Measurements from ENCODE around the gene MTCH1. TPM values are rescaled to one million over a fixed set of nuclear protein-coding genes. Genes with fewer than 3 reads are reported as not detected.

MTCH1 gene
- total and polyA plus RNA-seq, 10 of the 15 experiments (the other 5 are each of a cell fraction or from before 2014, with no cell fraction given): 7.2 to 128 (median 85.2) TPM

DNA sequence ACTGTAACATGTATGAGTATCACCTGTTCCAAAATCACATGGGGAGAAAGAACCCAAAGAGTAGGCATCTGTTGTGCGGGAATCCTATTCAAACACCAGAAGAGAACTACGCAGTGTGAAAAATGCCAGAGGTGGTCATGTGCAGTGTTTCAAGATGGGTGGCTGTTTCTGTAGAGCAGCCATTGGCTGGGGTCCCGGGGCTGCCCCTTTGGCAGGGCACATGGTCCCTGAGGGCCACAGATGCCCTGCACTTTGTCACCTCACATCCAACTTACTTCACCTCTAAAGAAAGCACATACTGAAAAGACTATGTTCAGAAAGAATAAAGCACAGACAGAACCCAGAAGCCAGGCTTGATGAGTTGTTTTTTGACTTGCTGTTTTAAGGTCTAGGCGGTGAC lies 12.3 kb downstream of the MTCH1 start (continued):
- no peak for TF ChIP-seq SMAD1 (IDR thresholded peaks at IDR 0.05; ENCODE audit: low read depth, partially characterized antibody)

DNA sequence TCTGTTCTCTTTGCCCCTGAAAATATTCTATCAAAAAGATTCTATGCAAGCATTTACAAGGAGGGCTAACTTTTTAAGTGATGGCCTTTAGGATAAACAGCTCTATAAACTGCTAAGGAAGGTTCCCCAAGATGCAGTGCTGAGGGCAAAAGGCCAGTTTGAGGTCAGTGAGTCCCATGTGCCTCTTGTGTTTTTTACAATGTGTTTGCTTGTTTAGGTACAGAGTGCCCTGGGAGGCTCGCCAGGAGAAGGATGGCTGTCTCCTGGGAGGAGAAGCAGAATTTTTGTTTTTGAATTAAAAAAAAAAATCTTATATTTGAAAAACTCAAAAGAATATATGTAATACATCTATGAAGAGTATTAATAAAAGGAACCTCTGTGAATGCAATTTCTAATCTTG lies 12.8 kb downstream of the MTCH1 start:
- no peak overlapping the region for H3K4me3 ChIP-seq
- H3K27me3 ChIP-seq (replicated peaks in 1 of 2; ENCODE audit: control insufficient read depth in 2 of 2, insufficient read depth in 2 of 2, low read length in 1 of 2): no peaks in the 10 kb centered on the region
- intact Hi-C loops (cut with micrococcal nuclease; ENCODE audit: unreplicated experiment): no loop called here
- H3K9ac ChIP-seq (ENCODE audit: control insufficient read depth, insufficient read depth, low read length): no peak overlapping the region
- no TSS peak for BruUV-seq (replicated peaks)
- POLR2A ChIA-PET: no interaction called here
- H2AFZ ChIP-seq (ENCODE audit: control insufficient read depth, low read depth, low read length): no peak overlapping the region
- no peak for TF ChIP-seq PML (IDR thresholded peaks at IDR 0.05; ENCODE audit: low read length)
- TF ChIP-seq, protein P1, sequence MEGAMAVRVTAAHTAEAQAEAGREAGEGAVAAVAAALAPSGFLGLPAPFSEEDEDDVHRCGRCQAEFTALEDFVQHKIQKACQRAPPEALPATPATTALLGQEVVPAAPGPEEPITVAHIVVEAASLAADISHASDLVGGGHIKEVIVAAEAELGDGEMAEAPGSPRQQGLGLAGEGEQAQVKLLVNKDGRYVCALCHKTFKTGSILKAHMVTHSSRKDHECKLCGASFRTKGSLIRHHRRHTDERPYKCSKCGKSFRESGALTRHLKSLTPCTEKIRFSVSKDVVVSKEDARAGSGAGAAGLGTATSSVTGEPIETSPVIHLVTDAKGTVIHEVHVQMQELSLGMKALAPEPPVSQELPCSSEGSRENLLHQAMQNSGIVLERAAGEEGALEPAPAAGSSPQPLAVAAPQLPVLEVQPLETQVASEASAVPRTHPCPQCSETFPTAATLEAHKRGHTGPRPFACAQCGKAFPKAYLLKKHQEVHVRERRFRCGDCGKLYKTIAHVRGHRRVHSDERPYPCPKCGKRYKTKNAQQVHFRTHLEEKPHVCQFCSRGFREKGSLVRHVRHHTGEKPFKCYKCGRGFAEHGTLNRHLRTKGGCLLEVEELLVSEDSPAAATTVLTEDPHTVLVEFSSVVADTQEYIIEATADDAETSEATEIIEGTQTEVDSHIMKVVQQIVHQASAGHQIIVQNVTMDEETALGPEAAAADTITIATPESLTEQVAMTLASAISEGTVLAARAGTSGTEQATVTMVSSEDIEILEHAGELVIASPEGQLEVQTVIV (IDR thresholded peaks at IDR 0.05; ENCODE audit: borderline replicate concordance, partially characterized antibody): no peak
- TF ChIP-seq POLR2AphosphoS5 (IDR thresholded peaks at IDR 0.05; ENCODE audit: low read length): no peak
- TF ChIP-seq EED (IDR thresholded peaks at IDR 0.05; ENCODE audit: low read depth): no peak
- no peak for TF ChIP-seq JUND (IDR thresholded peaks at IDR 0.05; ENCODE audit: low read depth, low read length)
- H3K4me1 ChIP-seq (ENCODE audit: control insufficient read depth, insufficient read depth, low read length): no peaks in the 10 kb centered on the region
- DNase-seq (ENCODE audit: low read depth, low spot score) (no peak), FAIRE-seq (no peak), ATAC-seq (no peak)
- H3K4me2 ChIP-seq (ENCODE audit: control insufficient read depth, insufficient read depth): no peak overlapping the region
- no peaks in the 10 kb centered on the region for H3K79me2 ChIP-seq (ENCODE audit: control insufficient read depth, insufficient read depth, low read length)
- CTCF ChIA-PET: interaction anchor here (1.8 kb wide), 1 partner anchor 45 kb away, joined by 4 read pairs; no protein-coding TSS in a partner anchor
- 100% methylated on average over 1 of the region's 1 CpG for WGBS (ENCODE audit: insufficient coverage, insufficient replicate concordance, low lambda C conversion rate, missing lambda C conversion rate)
- RAD21 ChIA-PET (ENCODE audit: unreplicated experiment): no interaction called here
- H3K27ac ChIP-seq (ENCODE audit: control insufficient read depth, insufficient read depth): no peak overlapping the region
- peaks cover 51 to 65% of the 10 kb centered on the region in 2 experiments for H3K36me3 ChIP-seq (ENCODE audit: control insufficient read depth in 2 of 2, insufficient read depth in 2 of 2, low read length in 1 of 2)
- SMC1A ChIA-PET (ENCODE audit: uncharacterized antibody, unreplicated experiment): interaction anchor here (1.5 kb wide), 1 partner anchor 88 kb away, joined by 3 read pairs; the partner anchor contains the start of gene C6orf89
- H4K20me1 ChIP-seq (ENCODE audit: control insufficient read depth, insufficient read depth): no peaks in the 10 kb centered on the region
- in situ Hi-C loops (cut with MboI): no loop called here
- no peaks in the 10 kb centered on the region for H3K9me3 ChIP-seq (replicated peaks; ENCODE audit: control insufficient read depth, insufficient read depth, low read length)
